ENCODE measurements around the gene TOLLIP. TPM values are rescaled to one million over a fixed set of nuclear protein-coding genes. Genes with fewer than 3 reads are reported as not detected.

TOLLIP gene
- total and polyA plus RNA-seq, 9 of the 15 experiments (the other 6 are each of a cell fraction or from before 2014, with no cell fraction given) = 0.23 to 22.8 (median 7.1) TPM

DNA sequence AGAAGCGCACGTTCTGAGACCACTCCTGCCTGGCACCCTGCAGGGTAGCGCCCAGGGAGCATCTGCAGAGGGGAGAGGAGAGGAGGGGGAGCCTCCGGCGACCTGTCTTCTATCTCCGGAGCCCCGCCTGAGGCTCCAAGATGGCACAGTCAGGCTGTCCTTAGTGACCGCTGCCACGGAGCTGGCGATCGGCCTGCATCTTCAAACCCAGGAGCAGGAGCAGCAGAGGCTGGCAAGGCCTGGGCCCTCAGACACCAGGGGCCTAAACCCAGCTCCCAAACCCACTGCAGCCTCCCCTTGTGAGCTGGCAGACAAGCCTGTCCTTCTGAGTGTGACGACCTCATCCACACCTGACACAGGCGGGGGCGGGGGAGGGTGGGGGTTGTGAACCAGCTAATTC, 34.9 kb downstream of the TOLLIP start:
- H3K36me3 ChIP-seq (ENCODE audit: control insufficient read depth, insufficient read depth, low read length) = peaks cover 17% of the 10 kb centered on the region; the same call in 2 of the 3 replicates
- H3K9ac ChIP-seq (ENCODE audit: insufficient read depth in 1 of 2, low read depth in 2 of 2, low read length in 2 of 2) = no peak overlapping the region
- no peak overlapping the region for H3K27ac ChIP-seq (ENCODE audit: extremely low read depth, low read depth, low read length)

More for the DNA sequence above, 34.9 kb downstream of the TOLLIP start:
- Histone ChIP-seq H3K79me2 (ENCODE audit: control insufficient read depth, insufficient read depth, low read length) (no peaks in the 10 kb centered on the region), H3K4me2 (ENCODE audit: insufficient read depth, low read length) (no peak overlapping the region), H3K9me1 (ENCODE audit: control insufficient read depth, insufficient read depth, low read length) (peaks cover 8% of the 10 kb centered on the region), H3K9me3 (replicated peaks; ENCODE audit: control insufficient read depth, insufficient read depth, low read depth, low read length) (no peaks in the 10 kb centered on the region), H4K20me1 (replicated peaks; ENCODE audit: control insufficient read depth, insufficient read depth, low read length) (no peaks in the 10 kb centered on the region), H2AFZ (ENCODE audit: low read depth, low read length) (no peak overlapping the region), H3K4me3 (no peak overlapping the region), H3K4me1 (replicated peaks in 1 of 2; ENCODE audit: control insufficient read depth in 2 of 2, insufficient read depth in 2 of 2, low read length in 2 of 2) (peaks cover 3 to 27% of the 10 kb centered on the region in 2 experiments; a peak in 4 of 5 replicates), H3K27me3 (ENCODE audit: control insufficient read depth in 2 of 2, insufficient read depth in 2 of 2, low read length in 2 of 2) (peaks cover 0 to 7% of the 10 kb centered on the region in 2 experiments; a peak in 1 of 5 replicates)
- intact Hi-C loops (cut with micrococcal nuclease) = no loop called here
- FAIRE-seq (no peak), DNase-seq (ENCODE audit: extremely low read depth in 1 of 4, low spot score in 3 of 4) (no peak), ATAC-seq (no peak)
- ChIA-PET POLR2A (no interaction called here), CTCF (ENCODE audit: low intra/inter-chr PET ratio) (no interaction called here)
- TF ChIP-seq PTBP1 (IDR thresholded peaks at IDR 0.05; ENCODE audit: low read depth, low read length) (no peak), NR2F6 (CRISPR knock-in tag; IDR thresholded peaks at IDR 0.05) (no peak), PHF20 (IDR thresholded peaks at IDR 0.05; ENCODE audit: partially characterized antibody) (no peak), ZNF3 (CRISPR knock-in tag; IDR thresholded peaks at IDR 0.05) (no peak), SRSF1 (IDR thresholded peaks at IDR 0.05; ENCODE audit: low read depth, low read length) (no peak), TGIF2 (CRISPR knock-in tag; IDR thresholded peaks at IDR 0.05) (no peak), TFAM (CRISPR knock-in tag; conservative IDR thresholded peaks at IDR 0.05) (no peak), MTA3 (IDR thresholded peaks at IDR 0.05; ENCODE audit: borderline replicate concordance) (no peak), PCBP2 (IDR thresholded peaks at IDR 0.05; ENCODE audit: low read depth, low read length, poor library complexity, severe bottlenecking) (no peak), MTA1 (IDR thresholded peaks at IDR 0.05; ENCODE audit: borderline replicate concordance) (no peak), NUFIP1 (IDR thresholded peaks at IDR 0.05; ENCODE audit: partially characterized antibody) (no peak), ZNF274 (IDR thresholded peaks at IDR 0.05; ENCODE audit: borderline replicate concordance, low read depth, low read length) (no peak), ZNF785 (CRISPR knock-in tag; IDR thresholded peaks at IDR 0.05) (no peak), SNIP1 (IDR thresholded peaks at IDR 0.05; ENCODE audit: low read depth) (no peak), SMARCE1 (IDR thresholded peaks at IDR 0.05) (no peak), SRSF7 (optimal IDR thresholded peaks at IDR 0.05; ENCODE audit: low read depth, low read length) (no peak)
- TF ChIP-seq, protein P1, sequence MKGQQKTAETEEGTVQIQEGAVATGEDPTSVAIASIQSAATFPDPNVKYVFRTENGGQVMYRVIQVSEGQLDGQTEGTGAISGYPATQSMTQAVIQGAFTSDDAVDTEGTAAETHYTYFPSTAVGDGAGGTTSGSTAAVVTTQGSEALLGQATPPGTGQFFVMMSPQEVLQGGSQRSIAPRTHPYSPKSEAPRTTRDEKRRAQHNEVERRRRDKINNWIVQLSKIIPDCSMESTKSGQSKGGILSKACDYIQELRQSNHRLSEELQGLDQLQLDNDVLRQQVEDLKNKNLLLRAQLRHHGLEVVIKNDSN (CRISPR knock-in tag; IDR thresholded peaks at IDR 0.05) = no peak
- TF ChIP-seq, protein P2, sequence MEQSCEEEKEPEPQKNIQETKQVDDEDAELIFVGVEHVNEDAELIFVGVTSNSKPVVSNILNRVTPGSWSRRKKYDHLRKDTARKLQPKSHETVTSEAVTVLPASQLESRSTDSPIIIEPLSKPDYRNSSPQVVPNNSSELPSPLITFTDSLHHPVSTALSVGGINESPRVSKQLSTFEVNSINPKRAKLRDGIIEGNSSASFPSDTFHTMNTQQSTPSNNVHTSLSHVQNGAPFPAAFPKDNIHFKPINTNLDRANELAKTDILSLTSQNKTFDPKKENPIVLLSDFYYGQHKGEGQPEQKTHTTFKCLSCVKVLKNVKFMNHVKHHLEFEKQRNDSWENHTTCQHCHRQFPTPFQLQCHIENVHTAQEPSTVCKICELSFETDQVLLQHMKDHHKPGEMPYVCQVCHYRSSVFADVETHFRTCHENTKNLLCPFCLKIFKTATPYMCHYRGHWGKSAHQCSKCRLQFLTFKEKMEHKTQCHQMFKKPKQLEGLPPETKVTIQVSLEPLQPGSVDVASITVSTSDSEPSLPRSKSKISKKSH (CRISPR knock-in tag; IDR thresholded peaks at IDR 0.05) = no peak
- TF ChIP-seq, protein P3, sequence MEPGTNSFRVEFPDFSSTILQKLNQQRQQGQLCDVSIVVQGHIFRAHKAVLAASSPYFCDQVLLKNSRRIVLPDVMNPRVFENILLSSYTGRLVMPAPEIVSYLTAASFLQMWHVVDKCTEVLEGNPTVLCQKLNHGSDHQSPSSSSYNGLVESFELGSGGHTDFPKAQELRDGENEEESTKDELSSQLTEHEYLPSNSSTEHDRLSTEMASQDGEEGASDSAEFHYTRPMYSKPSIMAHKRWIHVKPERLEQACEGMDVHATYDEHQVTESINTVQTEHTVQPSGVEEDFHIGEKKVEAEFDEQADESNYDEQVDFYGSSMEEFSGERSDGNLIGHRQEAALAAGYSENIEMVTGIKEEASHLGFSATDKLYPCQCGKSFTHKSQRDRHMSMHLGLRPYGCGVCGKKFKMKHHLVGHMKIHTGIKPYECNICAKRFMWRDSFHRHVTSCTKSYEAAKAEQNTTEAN (CRISPR knock-in tag; IDR thresholded peaks at IDR 0.05) = no peak
- 84% methylated on average over 12 of the region's 14 CpGs for WGBS (ENCODE audit: insufficient coverage, low coverage, missing lambda C conversion rate)
- in situ Hi-C loops (cut with MboI) = no loop called here
- BruUV-seq (replicated peaks) = no TSS peak

Measured in K562 (cell line).